Measurements from ENCODE around the gene NRAS.

DNA sequence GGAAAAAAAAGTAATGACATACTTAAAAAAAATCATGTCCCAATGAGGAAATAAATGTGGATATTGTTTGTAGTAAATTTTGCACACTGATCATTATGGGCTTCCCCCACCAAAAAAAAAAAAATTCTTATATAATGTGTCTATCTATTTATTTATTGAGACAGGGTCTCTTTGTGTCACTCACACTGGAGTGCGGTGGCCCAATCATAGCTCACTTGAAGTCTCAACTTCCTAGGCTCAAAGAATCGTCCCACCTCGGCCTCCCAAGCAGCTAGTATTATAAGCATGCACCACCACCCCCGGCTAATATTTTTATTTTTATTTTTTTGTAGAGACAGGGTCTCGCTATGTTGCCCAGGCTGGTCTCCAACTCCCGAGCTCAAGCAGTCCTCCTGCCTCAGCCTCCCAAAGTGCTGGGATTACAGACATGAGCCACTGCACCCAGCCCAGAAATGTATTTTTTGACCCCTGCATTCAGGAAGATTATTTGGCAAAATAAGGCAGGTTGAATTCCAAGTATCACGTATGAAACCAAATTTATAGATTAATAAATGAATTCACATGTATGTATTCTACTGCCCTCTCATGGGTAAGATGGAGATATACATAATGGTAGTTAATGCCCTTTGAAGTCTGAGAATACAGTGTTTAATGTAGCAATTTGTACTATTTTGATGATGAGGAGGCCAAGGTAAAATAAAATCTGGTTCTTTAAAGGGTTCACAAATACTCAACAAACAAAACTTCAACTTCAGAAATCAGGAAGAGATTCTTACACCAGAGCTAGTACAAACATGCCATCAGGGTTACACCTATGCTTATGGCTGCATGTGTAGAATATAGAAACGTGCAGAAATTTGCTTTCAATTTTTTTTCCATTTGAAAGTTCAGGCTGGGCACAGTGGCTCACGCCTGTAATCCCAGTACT is 45.3 kb downstream of the NRAS start:
- TF ChIP-seq, protein P1, sequence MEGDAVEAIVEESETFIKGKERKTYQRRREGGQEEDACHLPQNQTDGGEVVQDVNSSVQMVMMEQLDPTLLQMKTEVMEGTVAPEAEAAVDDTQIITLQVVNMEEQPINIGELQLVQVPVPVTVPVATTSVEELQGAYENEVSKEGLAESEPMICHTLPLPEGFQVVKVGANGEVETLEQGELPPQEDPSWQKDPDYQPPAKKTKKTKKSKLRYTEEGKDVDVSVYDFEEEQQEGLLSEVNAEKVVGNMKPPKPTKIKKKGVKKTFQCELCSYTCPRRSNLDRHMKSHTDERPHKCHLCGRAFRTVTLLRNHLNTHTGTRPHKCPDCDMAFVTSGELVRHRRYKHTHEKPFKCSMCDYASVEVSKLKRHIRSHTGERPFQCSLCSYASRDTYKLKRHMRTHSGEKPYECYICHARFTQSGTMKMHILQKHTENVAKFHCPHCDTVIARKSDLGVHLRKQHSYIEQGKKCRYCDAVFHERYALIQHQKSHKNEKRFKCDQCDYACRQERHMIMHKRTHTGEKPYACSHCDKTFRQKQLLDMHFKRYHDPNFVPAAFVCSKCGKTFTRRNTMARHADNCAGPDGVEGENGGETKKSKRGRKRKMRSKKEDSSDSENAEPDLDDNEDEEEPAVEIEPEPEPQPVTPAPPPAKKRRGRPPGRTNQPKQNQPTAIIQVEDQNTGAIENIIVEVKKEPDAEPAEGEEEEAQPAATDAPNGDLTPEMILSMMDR (IDR thresholded peaks at IDR 0.05) = peak; percentile 60
- TF ChIP-seq, protein P2, sequence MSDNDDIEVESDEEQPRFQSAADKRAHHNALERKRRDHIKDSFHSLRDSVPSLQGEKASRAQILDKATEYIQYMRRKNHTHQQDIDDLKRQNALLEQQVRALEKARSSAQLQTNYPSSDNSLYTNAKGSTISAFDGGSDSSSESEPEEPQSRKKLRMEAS (IDR thresholded peaks at IDR 0.05; ENCODE audit: low read depth) = no peak
- TF ChIP-seq TAF1 (IDR thresholded peaks at IDR 0.05; ENCODE audit: borderline replicate concordance, low read depth, low read length) = no peak
- no peak for TF ChIP-seq POLR2AphosphoS5 (IDR thresholded peaks at IDR 0.05; ENCODE audit: low read depth, low read length)
- no peak for TF ChIP-seq EP300 (IDR thresholded peaks at IDR 0.05; ENCODE audit: borderline replicate concordance in 1 of 2, low read depth in 1 of 2, low read length in 1 of 2)
- TF ChIP-seq NRF1 (IDR thresholded peaks at IDR 0.05; ENCODE audit: low read depth, low read length) = no peak
- no peak for TF ChIP-seq TCF12 (IDR thresholded peaks at IDR 0.05)
- no peak for TF ChIP-seq YY1 (IDR thresholded peaks at IDR 0.05; ENCODE audit: low read depth)
- no peak for TF ChIP-seq NFIC (IDR thresholded peaks at IDR 0.05; ENCODE audit: borderline replicate concordance)
- TF ChIP-seq TEAD4 (IDR thresholded peaks at IDR 0.05; ENCODE audit: borderline replicate concordance, insufficient read depth) = no peak

Measured in SK-N-SH (cell line).